Effector CD4-positive, alpha-beta T cell (primary cell): ENCODE results near the gene METRNL.
"Not testable (repeated sequence)": the region's sequence is repeated elsewhere in the genome, so short reads cannot be mapped to it uniquely, and the experiment has no call there.

Source experiments
- DNase-seq: peaks from one replicate; pipeline ENCODE4 v3.0.0-alpha.2; 2020

METRNL gene

GRCh38 chr17:83108709-83109108 is 29.3 kb downstream of the METRNL start:
- no peak for DNase-seq

GRCh38 chr17:83109386-83109785 is 30.0 kb downstream of the METRNL start:
- no peak for DNase-seq

GRCh38 chr17:83109793-83110645 is 30.6 kb downstream of the METRNL start:
- DNase-seq: no peak

GRCh38 chr17:83110735-83111134 is 31.3 kb downstream of the METRNL start:
- DNase-seq: no peak

- no peak for DNase-seq
Observed at GRCh38 chr17:83111516-83112282, 32.3 kb downstream of the METRNL start.

- DNase-seq: no peak
Observed at GRCh38 chr17:83113381-83113780, 34.0 kb downstream of the METRNL start.

- no peak for DNase-seq
Observed at GRCh38 chr17:83113792-83114191, 34.4 kb downstream of the METRNL start.

GRCh38 chr17:83114706-83115105 is 35.3 kb downstream of the METRNL start:
- no peak for DNase-seq

GRCh38 chr17:83115202-83115651 is 35.8 kb downstream of the METRNL start:
- no peak for DNase-seq

- DNase-seq: no peak
Observed at GRCh38 chr17:83115832-83116231, 36.4 kb downstream of the METRNL start.

- DNase-seq: no peak
Observed at GRCh38 chr17:83116311-83116771, 36.9 kb downstream of the METRNL start.

- DNase-seq: no peak
Observed at GRCh38 chr17:83116783-83117555, 37.6 kb downstream of the METRNL start.

- no peak for DNase-seq
Observed at GRCh38 chr17:83117583-83117982, 38.2 kb downstream of the METRNL start.

- no peak for DNase-seq
Observed at GRCh38 chr17:83118071-83118841, 38.8 kb downstream of the METRNL start.

- DNase-seq: no peak
Observed at GRCh38 chr17:83119987-83120864, 40.8 kb downstream of the METRNL start.

GRCh38 chr17:83121473-83121872 is 42.1 kb downstream of the METRNL start:
- DNase-seq: not testable (repeated sequence)

- DNase-seq: no peak
Observed at GRCh38 chr17:83121921-83122820, 42.8 kb downstream of the METRNL start.

- no peak for DNase-seq
Observed at GRCh38 chr17:83122834-83123233, 43.4 kb downstream of the METRNL start.

- DNase-seq: no peak
Observed at GRCh38 chr17:83123896-83124801, 44.7 kb downstream of the METRNL start.
